MCF 10A (cell line): Measurements from ENCODE around the gene CAMTA1. TPM values are rescaled to one million over a fixed set of nuclear protein-coding genes. Genes with fewer than 3 reads are reported as not detected.

ENCODE experiments used
- BruUV-seq: library from RNA; stranded (reverse); fragments of 400-500 nt; replicated peaks from 2 replicates; lab custom pipeline; 2021; lab: Mats Ljungman, UMichigan
- CTCF ChIA-PET: fragments of 300-600 bp; sonication (Branson Sonifier 250); formaldehyde crosslinking; extraction: SDS; loops from one replicate; lab custom pipeline; 2021; ENCODE audit warnings: antibody characterized with exemption, inconsistent platforms; lab: Yijun Ruan, JAX
- POLR2A ChIA-PET: fragments of 300-600, 350-650 bp; sonication (Branson Sonifier 250); formaldehyde crosslinking; extraction: SDS; loops from one replicate; lab custom pipeline; 2020; ENCODE audit warnings: antibody characterized with exemption, inconsistent platforms; lab: Yijun Ruan, JAX
- DNase-seq: peaks from one replicate; pipeline ENCODE4 v3.0.0-alpha.2; 2018; ENCODE audit not compliant: unreplicated experiment
- H3K27ac Mint-ChIP-seq: one replicate; pipeline ENCODE4 v1.8.0; 2022; ENCODE audit warnings: mild to moderate bottlenecking, low read depth, mixed read lengths; ENCODE audit not compliant: unreplicated experiment
- H3K27me3 Mint-ChIP-seq: one replicate; pipeline ENCODE4 v1.8.0; 2022; ENCODE audit warnings: mixed read lengths; ENCODE audit not compliant: insufficient read depth, unreplicated experiment
- H3K36me3 Mint-ChIP-seq: one replicate; pipeline ENCODE4 v1.8.0; 2022; ENCODE audit warnings: mild to moderate bottlenecking, moderate library complexity, mixed read lengths; ENCODE audit not compliant: insufficient read depth, unreplicated experiment
- H3K4me1 Mint-ChIP-seq: one replicate; pipeline ENCODE4 v1.8.0; 2022; ENCODE audit warnings: mixed read lengths; ENCODE audit not compliant: insufficient read depth, unreplicated experiment
- H3K4me3 Mint-ChIP-seq: one replicate; pipeline ENCODE4 v1.8.0; 2022; ENCODE audit warnings: mild to moderate bottlenecking, moderate library complexity, mixed read lengths; ENCODE audit not compliant: unreplicated experiment
- H3K9me3 Mint-ChIP-seq: one replicate; pipeline ENCODE4 v1.8.0; 2022; ENCODE audit warnings: mixed read lengths; ENCODE audit not compliant: unreplicated experiment
- CTCF ChIP-seq: fragments of 200-600 bp; IDR thresholded peaks from one replicate; pipeline ENCODE4 v1.8.0; 2022; ENCODE audit warnings: antibody characterized with exemption, mild to moderate bottlenecking; ENCODE audit not compliant: unreplicated experiment
- intact Hi-C: fragments of 100-400 bp; cut with micrococcal nuclease; formaldehyde crosslinking; loops from 2 replicates; pipeline ENCODE4 v1.14.1; 2022
- total RNA-seq: library from RNA; stranded (reverse); gene quantifications from 2 replicates; pipeline ENCODE4 v1.2.3, GENCODE V29; 2022

Gene CAMTA1
- total RNA-seq, 1 experiment from 2014 or later: 74.1 TPM

DNA sequence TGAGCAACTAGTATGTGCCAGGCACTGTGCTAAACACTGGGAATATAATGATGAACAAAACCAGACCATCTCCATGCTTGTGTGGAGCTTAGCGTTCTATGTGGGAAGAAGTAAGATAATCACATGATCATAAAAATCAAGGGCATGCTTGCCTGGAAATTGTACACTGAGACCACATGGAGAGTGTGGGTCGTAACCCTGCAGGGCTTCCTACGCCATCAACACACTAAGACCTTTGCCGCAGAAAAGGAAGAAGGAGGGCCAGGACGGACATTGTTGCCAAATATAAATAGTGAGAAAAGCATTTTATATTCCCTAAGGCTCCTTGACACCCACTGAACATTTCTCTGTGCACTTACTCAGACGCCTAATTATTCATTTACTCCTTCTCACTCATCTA lies 597.7 kb downstream of the CAMTA1 start:
- H3K4me1 Mint-ChIP-seq: peaks cover 11% of the 10 kb centered on the region
- intact Hi-C loops: no loop called here
- H3K27me3 Mint-ChIP-seq: no peaks in the 10 kb centered on the region
- H3K9me3 Mint-ChIP-seq: no peaks in the 10 kb centered on the region
- H3K4me3 Mint-ChIP-seq: no peak overlapping the region
- DNase-seq: no peak
- no TSS peak for BruUV-seq
- H3K27ac Mint-ChIP-seq: no peak overlapping the region
- H3K36me3 Mint-ChIP-seq: no peaks in the 10 kb centered on the region
- POLR2A ChIA-PET: no interaction called here
- no peak for TF ChIP-seq CTCF
- CTCF ChIA-PET: no interaction called here

DNA sequence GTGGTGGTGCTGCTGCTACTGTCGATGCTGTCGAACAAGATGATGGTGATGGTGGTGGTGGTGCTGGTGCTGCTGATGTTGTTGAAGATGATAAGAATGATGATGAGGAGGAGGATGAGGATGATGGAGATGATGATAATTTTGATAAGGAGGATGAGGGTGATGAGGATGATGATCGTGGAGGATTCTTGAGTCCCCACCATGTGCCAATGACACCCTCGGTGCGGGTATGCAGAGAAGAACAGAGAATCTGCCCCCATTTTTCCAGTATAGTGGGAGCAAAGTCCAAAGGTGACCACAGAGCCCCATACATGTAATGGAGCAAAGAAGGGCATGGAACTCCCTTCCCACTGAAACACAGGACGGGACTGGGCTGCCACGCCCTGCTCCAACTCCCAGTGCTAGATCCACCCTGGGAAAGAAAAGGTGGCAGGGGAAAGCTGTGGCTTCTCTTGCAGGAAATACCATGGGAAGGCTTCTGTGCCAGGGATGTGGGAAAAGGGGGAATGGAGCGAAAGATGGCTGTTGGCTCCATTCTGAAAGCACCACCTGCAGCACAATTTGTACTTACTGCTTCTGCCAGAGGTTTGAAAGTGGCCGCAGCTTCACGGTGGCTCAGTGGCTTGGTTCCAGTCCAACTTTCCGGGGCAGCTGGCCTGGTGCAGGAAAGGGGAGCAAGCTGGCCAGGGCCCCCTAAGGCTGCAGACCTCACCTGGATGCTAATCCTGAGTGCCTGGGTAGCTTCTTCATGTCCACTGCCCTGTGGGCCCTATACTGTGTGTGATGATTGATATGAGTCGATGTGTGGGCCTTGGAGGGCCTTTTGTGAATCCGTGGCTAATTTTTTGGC lies 598.6 kb downstream of the CAMTA1 start:
- intact Hi-C loops: no loop called here

DNA sequence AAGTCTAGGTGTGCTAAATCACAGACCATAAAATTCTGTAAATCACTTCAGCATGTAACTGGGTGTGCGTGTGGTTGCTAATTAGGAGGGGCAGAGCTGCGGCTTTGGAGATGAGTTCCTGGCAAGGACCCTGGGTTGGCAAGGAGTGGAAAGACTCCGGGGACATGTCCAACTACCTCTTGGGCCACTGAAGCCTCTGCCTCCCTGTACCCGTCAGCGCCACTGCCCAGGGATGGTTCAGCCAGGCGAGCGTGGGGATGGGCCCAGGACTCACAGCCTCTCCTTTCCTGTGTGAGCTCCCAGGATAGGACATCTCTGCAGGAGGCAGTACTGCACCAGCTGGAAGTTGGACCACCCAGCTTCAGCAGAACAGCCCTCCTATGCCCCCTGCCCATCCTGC lies 599.4 kb downstream of the CAMTA1 start:
- BruUV-seq: no TSS peak
- H3K4me1 Mint-ChIP-seq: peaks cover 2% of the 10 kb centered on the region
- no peak for TF ChIP-seq CTCF
- no peak overlapping the region for H3K4me3 Mint-ChIP-seq
- H3K9me3 Mint-ChIP-seq: no peaks in the 10 kb centered on the region
- ChIA-PET CTCF (no interaction called here), POLR2A (no interaction called here)
- no peaks in the 10 kb centered on the region for H3K36me3 Mint-ChIP-seq
- H3K27me3 Mint-ChIP-seq: no peaks in the 10 kb centered on the region
- intact Hi-C loops: no loop called here
- no peak overlapping the region for H3K27ac Mint-ChIP-seq
- DNase-seq: no peak

More for the DNA sequence above, 598.6 kb downstream of the CAMTA1 start:
- no peak for TF ChIP-seq CTCF
- Mint-ChIP-seq H3K4me1 (peaks cover 10% of the 10 kb centered on the region), H3K9me3 (no peaks in the 10 kb centered on the region), H3K36me3 (no peaks in the 10 kb centered on the region), H3K27me3 (no peaks in the 10 kb centered on the region), H3K27ac (no peak overlapping the region), H3K4me3 (no peak overlapping the region)
- CTCF ChIA-PET: no interaction called here
- BruUV-seq: no TSS peak
- POLR2A ChIA-PET: no interaction called here
- DNase-seq: no peak

- H3K27me3 Mint-ChIP-seq: no peaks in the 10 kb centered on the region
- no peaks in the 10 kb centered on the region for H3K9me3 Mint-ChIP-seq
- no peaks in the 10 kb centered on the region for H3K36me3 Mint-ChIP-seq
- CTCF ChIA-PET: interaction anchor here (0.6 to 0.7 kb wide), 2 partner anchors 345 to 583 kb away, joined by 3 to 4 read pairs; no protein-coding TSS in a partner anchor
- BruUV-seq: no TSS peak
- DNase-seq: no peak
- POLR2A ChIA-PET: no interaction called here
- no peaks in the 10 kb centered on the region for H3K4me1 Mint-ChIP-seq
- H3K4me3 Mint-ChIP-seq: no peak overlapping the region
- intact Hi-C loops: no loop called here
- no peak overlapping the region for H3K27ac Mint-ChIP-seq
- no peak for TF ChIP-seq CTCF
These were observed 600.4 kb downstream of the CAMTA1 start for GRCh38 chr1:7385471-7386225.
